Lower leg skin (tissue), 4 donors: ENCODE results near the gene LIMS2. TPM values are rescaled to one million over a fixed set of nuclear protein-coding genes. Genes with fewer than 3 reads are reported as not detected.

Source experiments
- DNase-seq, 2 donors: peaks; one replicate each; pipeline ENCODE4 v3.0.0-alpha.2; 2019; ENCODE audit warnings: low spot score in 2 of 2
- H3K4me3 ChIP-seq: fragments of 200-600 bp; sonication (generic); 2 replicates; pipeline ENCODE4 v1.5.1; 2017; ENCODE audit warnings: mild to moderate bottlenecking, low read depth; ENCODE audit not compliant: poor library complexity, severe bottlenecking
- CTCF ChIP-seq, 3 donors: fragments of 450-650 bp; IDR thresholded peaks; one replicate each; pipeline ENCODE4 v1.5.1; 2016; ENCODE audit warnings: antibody characterized with exemption in 3 of 3, mild to moderate bottlenecking in 3 of 3, moderate library complexity in 2 of 3
- POLR2A ChIP-seq, 2 donors: fragments of 450-650 bp; IDR thresholded peaks; one replicate each; pipeline ENCODE4 v1.6.1; 2016 to 2017; ENCODE audit warnings: antibody characterized with exemption in 2 of 2, mild to moderate bottlenecking in 1 of 2, moderate library complexity in 1 of 2
- WGBS, 2 donors: methylation state at CpG; one replicate each; pipeline ENCODE4 v1.1.5; 2018; 5-methylcytosine and 5-hydroxymethylcytosine counted together
- intact Hi-C: fragments of 100-400 bp; cut with DNase I; formaldehyde crosslinking; loops from one replicate; pipeline ENCODE4 v1.15.0; 2023; ENCODE audit warnings: low total_unique reads
- total RNA-seq, 4 donors: library from RNA; depleted of rRNA; stranded (reverse); fragments of >200 nt; gene quantifications; one replicate each; pipeline ENCODE4 v1.1.0, GENCODE V29; 2016

LIMS2 gene
- total RNA-seq, 4 donors from 2014 or later: 7.5 to 19.4 (median 11.4) TPM

GRCh38 chr2:127592761-127593227, 82.5 kb downstream of the LIMS2 start:
- TF ChIP-seq CTCF (IDR thresholded peaks at IDR 0.05) (no peak), POLR2A (IDR thresholded peaks at IDR 0.05) (no peak)
- DNase-seq: peak in 1 of 2 donors; percentile 75
- WGBS, 2 donors: 94% methylated on average over 29 to 36 of the region's 37 CpGs
- no peak overlapping the region for H3K4me3 ChIP-seq
- intact Hi-C loops: no loop called here

DNA sequence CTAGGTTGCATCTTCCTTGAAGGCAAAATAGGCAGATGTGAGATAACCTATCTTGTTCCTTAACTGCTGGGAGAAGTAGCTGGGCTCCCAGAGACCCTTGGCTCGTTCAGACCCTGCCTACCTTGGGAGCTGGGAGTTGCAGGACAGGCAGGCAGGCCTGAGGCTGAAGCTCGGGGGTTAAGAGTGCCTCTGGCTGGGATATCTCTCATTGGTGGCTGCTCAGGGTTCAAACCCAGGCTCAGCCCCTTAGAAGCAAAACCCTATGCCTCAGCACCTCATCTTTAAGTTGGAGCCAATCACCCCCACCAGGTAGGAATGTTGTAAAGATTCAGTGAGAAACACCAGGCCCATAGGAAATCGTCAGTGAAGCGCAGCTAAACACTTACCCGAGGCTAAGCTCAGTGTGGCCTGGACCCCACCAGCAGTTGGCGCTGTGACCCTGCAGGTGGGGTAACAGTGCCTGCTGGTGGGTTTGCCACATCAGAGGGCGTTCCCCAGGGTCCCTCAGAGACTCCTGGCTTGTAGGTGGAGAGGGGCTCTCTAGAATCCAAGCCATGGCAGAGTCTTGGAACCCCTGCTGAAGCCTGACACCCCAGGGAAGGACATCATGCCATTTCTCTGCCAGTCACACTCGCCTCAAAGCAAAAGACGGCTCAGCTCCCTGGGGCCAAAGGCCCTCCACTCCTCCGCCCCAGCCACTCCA, 84.0 kb downstream of the LIMS2 start:
- TF ChIP-seq POLR2A (IDR thresholded peaks at IDR 0.05): no peak
- no peak for TF ChIP-seq CTCF (IDR thresholded peaks at IDR 0.05)
- DNase-seq: peak in 1 of 2 donors; percentile 86
- no peak overlapping the region for H3K4me3 ChIP-seq
- intact Hi-C loops: no loop called here
- WGBS, 2 donors: 55 to 61% methylated on average over 9 to 10 of the region's 10 CpGs

- DNase-seq: peak in 1 of 2 donors; percentile 80
- TF ChIP-seq POLR2A (IDR thresholded peaks at IDR 0.05) (no peak), CTCF (IDR thresholded peaks at IDR 0.05) (no peak)
- intact Hi-C loops: no loop called here
- 89 to 91% methylated on average over 8 of the region's 8 CpGs for WGBS, 2 donors
- H3K4me3 ChIP-seq: no peak overlapping the region
Measured at GRCh38 chr2:127590386-127591190, 84.7 kb downstream of the LIMS2 start.

GRCh38 chr2:127589841-127590240, 85.5 kb downstream of the LIMS2 start:
- intact Hi-C loops: no loop called here
- WGBS, 2 donors: 89 to 92% methylated on average over 5 of the region's 5 CpGs
- TF ChIP-seq POLR2A (IDR thresholded peaks at IDR 0.05) (no peak), CTCF (IDR thresholded peaks at IDR 0.05) (no peak)
- DNase-seq: no peak
- no peak overlapping the region for H3K4me3 ChIP-seq

GRCh38 chr2:127589358-127589757, 86.0 kb downstream of the LIMS2 start:
- WGBS, 2 donors: 95 to 100% methylated on average over 2 to 3 of the region's 3 CpGs
- H3K4me3 ChIP-seq: no peak overlapping the region
- no peak for DNase-seq
- TF ChIP-seq CTCF (IDR thresholded peaks at IDR 0.05) (no peak), POLR2A (IDR thresholded peaks at IDR 0.05) (no peak)
- intact Hi-C loops: no loop called here

Other genes with a start within 250 kb of the LIMS2 start
- gene IWS1, start 149.0 kb downstream of the LIMS2 start, total RNA-seq: 10 to 100 TPM; 22.7 to 47.1 (median 33.2) TPM
- 10 to 100 TPM in 1 of 4 donors, 1 to 10 TPM in 3; 2.3 to 13.0 (median 4.8) TPM for gene MYO7B, start 139.8 kb downstream of the LIMS2 start, total RNA-seq
- gene GPR17, start 29.4 kb downstream of the LIMS2 start, total RNA-seq: under 1 TPM in 1 of 4 donors, not detected in 3; 0.88 TPM
- gene SFT2D3, start 26.0 kb upstream of the LIMS2 start, total RNA-seq: 10 to 100 TPM in 3 of 4 donors, 1 to 10 TPM in 1; 9.7 to 16.3 (median 13.7) TPM
- gene WDR33, start 135.6 kb upstream of the LIMS2 start, total RNA-seq: 10 to 100 TPM; 31.6 to 44.8 (median 32.5) TPM
- gene POLR2D, start 182.6 kb upstream of the LIMS2 start, total RNA-seq: 10 to 100 TPM in 2 of 4 donors, 1 to 10 TPM in 2; 9.4 to 15.3 (median 10.7) TPM
- 10 to 100 TPM; 12.9 to 16.2 (median 13.6) TPM for gene AMMECR1L, start 210.4 kb upstream of the LIMS2 start, total RNA-seq